Nephron progenitor cell (in vitro differentiated cells): ENCODE data around the gene HOXC5.

Source experiments
- DNase-seq: peaks from one replicate; pipeline ENCODE4 v3.0.0; 2021
- H3K27ac Mint-ChIP-seq: 2 replicates; pipeline ENCODE4 v1.8.0; 2021; ENCODE audit warnings: mild to moderate bottlenecking, moderate library complexity, mixed read lengths
- H3K27me3 Mint-ChIP-seq: 2 replicates; pipeline ENCODE4 v1.8.0; 2021; ENCODE audit warnings: mild to moderate bottlenecking, low read depth, mixed read lengths; ENCODE audit not compliant: poor library complexity
- H3K36me3 Mint-ChIP-seq: 2 replicates; pipeline ENCODE4 v1.8.0; 2021; ENCODE audit warnings: low read depth, mixed read lengths
- H3K4me1 Mint-ChIP-seq: 2 replicates; pipeline ENCODE4 v1.8.0; 2021; ENCODE audit warnings: mixed read lengths
- H3K4me3 Mint-ChIP-seq: 2 replicates; pipeline ENCODE4 v1.8.0; 2021; ENCODE audit warnings: mild to moderate bottlenecking, moderate library complexity, mixed read lengths
- H3K9me3 Mint-ChIP-seq: 2 replicates; pipeline ENCODE4 v1.8.0; 2021; ENCODE audit warnings: mild to moderate bottlenecking, moderate library complexity, mixed read lengths
- TF ChIP-seq, protein P1 (sequence below): fragments of 200-600 bp; sonication (generic); IDR thresholded peaks from 2 replicates; pipeline ENCODE4 v1.5.0; 2021; ENCODE audit warnings: antibody characterized with exemption

The HOXC5 gene

DNA sequence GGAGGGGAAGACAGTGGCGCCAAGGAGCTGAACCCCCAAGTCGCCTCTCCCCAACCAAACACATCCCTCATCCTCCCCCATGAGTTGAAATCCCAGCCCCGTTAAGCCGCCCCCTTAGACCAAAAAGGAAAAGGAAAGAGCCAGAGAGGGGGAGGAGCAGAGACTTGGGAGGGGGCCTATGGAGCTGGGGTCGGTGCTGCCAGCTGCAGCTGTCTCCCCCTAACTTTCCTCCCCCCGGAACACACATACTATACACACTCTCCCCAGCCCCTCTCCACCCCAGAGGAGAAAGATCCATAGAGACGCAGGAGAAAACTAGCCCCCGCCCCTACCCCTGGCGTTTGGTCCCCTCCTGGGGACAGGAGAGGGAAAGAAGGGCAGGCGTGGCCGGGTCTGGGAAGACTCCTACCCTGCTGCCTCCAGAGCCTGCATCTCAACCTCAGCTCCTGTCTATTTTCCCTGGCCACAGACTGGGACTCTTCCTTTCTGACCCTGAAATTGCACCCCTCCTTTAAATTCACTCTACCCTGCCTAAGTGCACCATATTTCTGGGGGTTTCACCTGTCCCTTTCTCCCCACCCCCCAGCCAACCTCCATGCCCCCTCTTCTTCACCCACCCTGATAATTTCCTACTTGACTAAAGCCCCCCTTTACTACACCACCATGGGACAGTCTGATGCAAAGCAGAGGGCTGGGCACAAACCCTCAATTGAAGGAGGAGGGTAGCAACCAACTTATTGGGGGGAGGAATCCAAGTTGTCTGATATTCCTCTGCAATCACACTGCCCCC, 34.5 kb upstream of the HOXC5 start:
- TF ChIP-seq, protein P1, sequence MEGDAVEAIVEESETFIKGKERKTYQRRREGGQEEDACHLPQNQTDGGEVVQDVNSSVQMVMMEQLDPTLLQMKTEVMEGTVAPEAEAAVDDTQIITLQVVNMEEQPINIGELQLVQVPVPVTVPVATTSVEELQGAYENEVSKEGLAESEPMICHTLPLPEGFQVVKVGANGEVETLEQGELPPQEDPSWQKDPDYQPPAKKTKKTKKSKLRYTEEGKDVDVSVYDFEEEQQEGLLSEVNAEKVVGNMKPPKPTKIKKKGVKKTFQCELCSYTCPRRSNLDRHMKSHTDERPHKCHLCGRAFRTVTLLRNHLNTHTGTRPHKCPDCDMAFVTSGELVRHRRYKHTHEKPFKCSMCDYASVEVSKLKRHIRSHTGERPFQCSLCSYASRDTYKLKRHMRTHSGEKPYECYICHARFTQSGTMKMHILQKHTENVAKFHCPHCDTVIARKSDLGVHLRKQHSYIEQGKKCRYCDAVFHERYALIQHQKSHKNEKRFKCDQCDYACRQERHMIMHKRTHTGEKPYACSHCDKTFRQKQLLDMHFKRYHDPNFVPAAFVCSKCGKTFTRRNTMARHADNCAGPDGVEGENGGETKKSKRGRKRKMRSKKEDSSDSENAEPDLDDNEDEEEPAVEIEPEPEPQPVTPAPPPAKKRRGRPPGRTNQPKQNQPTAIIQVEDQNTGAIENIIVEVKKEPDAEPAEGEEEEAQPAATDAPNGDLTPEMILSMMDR, result no peak
- peak overlapping the region; percentile 98 for H3K4me3 Mint-ChIP-seq
- peaks cover 17% of the 10 kb centered on the region for H3K27me3 Mint-ChIP-seq
- H3K27ac Mint-ChIP-seq, result peak overlapping the region; percentile 99
- no peaks in the 10 kb centered on the region for H3K9me3 Mint-ChIP-seq
- DNase-seq, result peak; percentile 58
- peaks cover 54% of the 10 kb centered on the region for H3K36me3 Mint-ChIP-seq
- H3K4me1 Mint-ChIP-seq, result peaks cover 44% of the 10 kb centered on the region

DNA sequence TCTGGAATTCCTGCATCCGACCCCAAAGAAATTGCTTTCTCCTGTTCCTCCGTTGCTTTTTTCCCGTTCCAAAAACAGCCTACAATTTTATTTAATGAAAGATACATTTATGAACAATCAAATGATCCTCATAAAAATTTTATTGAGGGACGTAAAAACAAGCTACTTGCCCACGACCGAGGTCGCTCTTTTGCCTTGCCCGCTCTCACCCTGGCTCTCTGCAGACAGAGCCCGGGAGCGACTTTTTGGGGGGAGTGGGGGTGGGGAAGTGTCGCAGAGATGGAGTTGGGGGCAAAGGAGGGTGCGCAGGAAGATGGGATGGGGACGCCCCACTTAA, 34.0 kb upstream of the HOXC5 start:
- H3K36me3 Mint-ChIP-seq, result peaks cover 54% of the 10 kb centered on the region
- H3K9me3 Mint-ChIP-seq, result no peaks in the 10 kb centered on the region

DNA sequence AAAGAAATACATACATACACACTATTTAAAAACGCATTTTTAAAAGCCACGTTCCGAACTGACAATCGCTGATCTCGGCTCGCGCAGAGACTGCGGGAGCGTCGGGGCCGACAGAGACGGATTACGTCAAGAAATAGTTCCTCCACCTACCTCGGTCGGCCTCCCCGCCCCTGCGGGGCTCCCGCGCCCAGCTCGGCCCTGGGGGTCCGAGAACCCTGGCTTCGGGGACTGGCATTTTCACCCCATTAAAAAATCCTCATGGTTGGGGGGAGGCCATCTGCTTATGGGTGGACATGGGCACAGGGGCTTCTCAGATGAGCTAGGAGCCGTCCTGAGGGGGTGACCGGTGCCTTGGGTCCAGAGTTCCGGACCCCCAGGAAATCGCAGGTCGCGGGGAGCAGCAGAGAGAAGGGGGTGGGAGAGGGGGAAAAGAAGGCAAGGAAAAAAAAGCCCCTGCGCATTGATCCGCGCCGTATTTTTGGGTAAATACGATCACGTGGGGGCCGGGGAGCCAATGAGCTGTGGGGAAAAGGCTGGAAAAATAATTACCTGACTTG, 33.2 kb upstream of the HOXC5 start:
- H3K27ac Mint-ChIP-seq, result peak overlapping the region; percentile 97
- peak overlapping the region; percentile 98 for H3K4me3 Mint-ChIP-seq
- H3K9me3 Mint-ChIP-seq, result no peaks in the 10 kb centered on the region
- H3K36me3 Mint-ChIP-seq, result peaks cover 51% of the 10 kb centered on the region
- H3K4me1 Mint-ChIP-seq, result peaks cover 55% of the 10 kb centered on the region
- TF ChIP-seq, protein P1, result no peak
- H3K27me3 Mint-ChIP-seq, result peaks cover 12% of the 10 kb centered on the region
- peak; percentile 61 for DNase-seq

More for the DNA sequence above, 34.0 kb upstream of the HOXC5 start:
- Mint-ChIP-seq H3K27me3 (peaks cover 12% of the 10 kb centered on the region), H3K4me3 (peak overlapping the region; percentile 98), H3K4me1 (peaks cover 47% of the 10 kb centered on the region), H3K27ac (peak overlapping the region; percentile 99)
- TF ChIP-seq, protein P1, result no peak
- no peak for DNase-seq

DNA sequence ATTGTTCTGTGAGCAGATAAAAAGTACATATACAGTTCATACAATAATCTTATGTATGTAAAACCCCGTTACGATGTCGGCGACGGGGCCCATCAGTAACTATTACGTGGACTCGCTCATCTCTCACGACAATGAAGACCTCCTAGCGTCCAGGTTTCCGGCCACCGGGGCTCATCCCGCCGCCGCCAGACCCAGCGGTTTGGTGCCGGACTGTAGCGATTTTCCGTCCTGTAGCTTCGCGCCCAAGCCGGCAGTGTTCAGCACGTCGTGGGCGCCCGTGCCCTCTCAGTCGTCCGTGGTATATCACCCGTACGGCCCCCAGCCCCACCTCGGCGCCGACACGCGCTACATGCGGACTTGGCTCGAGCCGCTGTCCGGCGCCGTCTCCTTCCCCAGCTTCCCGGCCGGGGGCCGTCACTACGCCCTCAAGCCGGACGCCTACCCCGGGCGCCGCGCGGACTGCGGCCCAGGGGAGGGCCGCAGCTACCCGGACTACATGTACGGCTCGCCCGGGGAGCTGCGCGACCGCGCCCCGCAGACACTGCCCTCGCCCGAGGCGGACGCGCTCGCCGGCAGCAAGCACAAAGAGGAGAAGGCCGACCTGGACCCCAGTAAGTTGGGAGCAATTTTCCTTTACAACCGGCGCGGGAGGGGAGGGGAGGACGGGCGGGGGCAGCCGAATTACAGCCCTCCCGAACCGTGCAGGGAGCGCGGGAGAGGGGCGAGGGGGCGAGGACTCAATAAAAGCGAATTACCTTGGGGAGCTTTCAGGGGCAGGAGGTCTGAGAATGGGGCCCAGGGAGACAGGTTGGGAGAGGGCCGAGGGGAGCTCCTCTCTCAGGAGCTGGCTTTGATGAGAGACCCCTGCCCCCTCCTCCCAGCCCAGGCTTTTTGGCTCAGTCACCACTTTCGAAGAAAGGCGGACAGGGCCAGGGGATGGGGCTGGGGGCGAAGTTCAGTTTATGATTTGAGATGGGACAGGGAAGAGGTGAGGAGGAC, 32.4 kb upstream of the HOXC5 start, which contains the start of gene HOXC9:
Gene HOXC9 (plus strand): TSS at position 46 of the 999 bp plus-strand sequence. CDS start 28 bp downstream, at position 74.
- H3K36me3 Mint-ChIP-seq, result peaks cover 44% of the 10 kb centered on the region
- DNase-seq, result peak; percentile 26
- peak within 1 kb of the TSS; percentile 99 for H3K27ac Mint-ChIP-seq
- peak within 1 kb of the TSS; percentile 98 for H3K4me3 Mint-ChIP-seq
- no peaks in the 10 kb centered on the region for H3K9me3 Mint-ChIP-seq
- TF ChIP-seq, protein P1, result no peak
- H3K27me3 Mint-ChIP-seq, result peaks cover 12% of the 10 kb centered on the region
- peaks cover 63% of the 10 kb centered on the region for H3K4me1 Mint-ChIP-seq

DNA sequence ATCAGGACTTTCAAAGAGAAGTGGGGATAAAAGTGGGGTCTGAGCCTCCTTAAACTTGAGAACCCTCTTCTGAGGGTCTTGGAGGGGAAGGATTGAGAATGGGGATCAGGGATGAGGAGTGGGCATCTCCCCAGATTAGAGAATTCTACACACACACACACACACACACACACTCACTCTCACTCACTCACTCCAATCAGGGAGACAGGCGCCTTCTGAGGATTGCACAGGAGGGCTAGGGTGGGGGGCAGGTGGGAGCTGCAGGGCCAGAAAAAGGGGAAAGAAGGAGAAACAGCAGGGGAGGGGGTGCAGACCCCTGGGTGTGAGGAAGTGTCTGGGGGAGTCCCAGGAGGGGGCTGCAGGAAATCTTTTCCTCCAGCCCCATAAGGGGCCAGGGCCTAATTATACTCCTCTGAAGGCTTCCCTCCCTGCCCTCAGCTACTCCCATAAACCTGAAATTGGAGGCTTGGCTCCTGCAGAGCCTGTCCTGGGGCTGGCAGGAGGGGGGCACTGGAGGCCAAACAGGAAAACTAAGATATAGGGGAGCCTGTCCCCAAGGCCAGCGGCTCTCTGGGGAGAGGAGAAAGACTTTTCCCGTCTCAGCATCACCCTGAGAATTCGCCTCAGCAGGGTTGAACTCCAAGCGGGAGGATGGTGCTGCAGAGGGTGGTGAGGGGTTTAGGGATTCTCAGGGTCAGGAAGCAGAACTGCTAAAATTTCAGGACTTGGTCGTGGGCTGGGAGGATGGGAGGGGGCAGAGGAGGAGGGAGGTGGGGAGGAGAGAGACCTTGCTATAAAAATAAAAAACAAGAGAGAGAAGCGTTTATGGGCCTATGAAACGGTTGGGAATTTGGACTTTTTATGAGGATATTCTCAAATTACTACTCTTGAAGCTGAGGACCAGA, 31.3 kb upstream of the HOXC5 start:
- Mint-ChIP-seq H3K9me3 (no peaks in the 10 kb centered on the region), H3K4me3 (peak overlapping the region; percentile 98), H3K27ac (peak overlapping the region; percentile 97), H3K4me1 (peaks cover 72% of the 10 kb centered on the region), H3K27me3 (peaks cover 12% of the 10 kb centered on the region), H3K36me3 (peaks cover 48% of the 10 kb centered on the region)
- peak; percentile 27 for DNase-seq
- TF ChIP-seq, protein P1, result no peak
